Muscle layer of colon (tissue), 2 donors: ENCODE data around the gene DIS3L2.
"Not testable (repeated sequence)": the region's sequence is repeated elsewhere in the genome, so short reads cannot be mapped to it uniquely, and the experiment has no call there.

Experiments
- H3K27ac ChIP-seq: one replicate; pipeline ENCODE4 v1.7.0; 2013; ENCODE audit warnings: low read depth, mild to moderate bottlenecking, low read length, moderate library complexity
- H3K27me3 ChIP-seq, 2 donors: one replicate each; pipeline ENCODE4 v1.7.0; 2013; ENCODE audit warnings: low read length in 2 of 2, mild to moderate bottlenecking in 2 of 2; ENCODE audit not compliant: insufficient read depth in 2 of 2, control insufficient read depth in 1 of 2
- H3K36me3 ChIP-seq: one replicate; pipeline ENCODE4 v1.7.0; 2013; ENCODE audit warnings: mild to moderate bottlenecking, low read length; ENCODE audit not compliant: insufficient read depth
- H3K4me1 ChIP-seq: one replicate; pipeline ENCODE4 v1.7.0; 2013; ENCODE audit warnings: mild to moderate bottlenecking, low read length; ENCODE audit not compliant: insufficient read depth
- H3K4me3 ChIP-seq, 2 donors: one replicate each; pipeline ENCODE4 v1.7.0; 2013; ENCODE audit warnings: low read length in 2 of 2, low read depth in 1 of 2, mild to moderate bottlenecking in 1 of 2, moderate library complexity in 1 of 2
- H3K9ac ChIP-seq: one replicate; pipeline ENCODE4 v1.7.0; 2013; ENCODE audit warnings: low read length
- H3K9me3 ChIP-seq: one replicate; pipeline ENCODE4 v1.7.0; 2013; ENCODE audit warnings: mild to moderate bottlenecking, low read length
- donor health status: abdominal sarcoma.
- donor health status: Adenocarcinoma of cecum.

DIS3L2 gene

GRCh38 chr2:231940795-231941194, 20.7 kb upstream of the DIS3L2 start:
- Histone ChIP-seq H3K9me3 (no peaks in the 10 kb centered on the region), H3K27ac (no peak overlapping the region), H3K9ac (no peak overlapping the region), H3K36me3 (no peaks in the 10 kb centered on the region), H3K27me3 (no peaks in the 10 kb centered on the region), H3K4me3 (no peak overlapping the region), H3K4me1 (no peaks in the 10 kb centered on the region)

GRCh38 chr2:231941673-231942072, 19.8 kb upstream of the DIS3L2 start:
- Histone ChIP-seq H3K27ac (no peak overlapping the region), H3K4me1 (no peaks in the 10 kb centered on the region), H3K27me3 (no peaks in the 10 kb centered on the region), H3K9me3 (no peaks in the 10 kb centered on the region), H3K36me3 (no peaks in the 10 kb centered on the region), H3K9ac (no peak overlapping the region), H3K4me3 (no peak overlapping the region)

DNA sequence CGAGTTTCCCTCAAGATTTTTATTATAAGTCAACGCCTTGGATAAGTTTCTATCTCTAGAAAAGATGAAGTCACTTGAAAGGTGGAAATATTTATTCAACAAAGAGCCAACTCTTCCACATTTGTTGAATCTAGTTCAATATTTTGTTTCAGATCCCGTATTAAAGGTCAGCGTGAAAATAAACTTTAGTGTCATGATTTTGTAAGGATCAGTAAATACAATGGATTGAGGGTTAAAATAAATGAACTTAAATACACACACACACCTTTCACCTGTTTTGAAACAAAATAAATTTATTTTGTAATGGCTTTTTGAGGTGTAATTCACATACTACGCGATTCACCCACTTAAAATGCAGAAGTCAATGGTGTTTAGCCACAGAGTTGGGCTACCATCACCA, 19.3 kb upstream of the DIS3L2 start:
- Histone ChIP-seq H3K4me1 (no peaks in the 10 kb centered on the region), H3K27me3 (no peaks in the 10 kb centered on the region), H3K4me3 (no peak overlapping the region), H3K9ac (no peak overlapping the region), H3K27ac (no peak overlapping the region), H3K36me3 (no peaks in the 10 kb centered on the region), H3K9me3 (no peaks in the 10 kb centered on the region)

DNA sequence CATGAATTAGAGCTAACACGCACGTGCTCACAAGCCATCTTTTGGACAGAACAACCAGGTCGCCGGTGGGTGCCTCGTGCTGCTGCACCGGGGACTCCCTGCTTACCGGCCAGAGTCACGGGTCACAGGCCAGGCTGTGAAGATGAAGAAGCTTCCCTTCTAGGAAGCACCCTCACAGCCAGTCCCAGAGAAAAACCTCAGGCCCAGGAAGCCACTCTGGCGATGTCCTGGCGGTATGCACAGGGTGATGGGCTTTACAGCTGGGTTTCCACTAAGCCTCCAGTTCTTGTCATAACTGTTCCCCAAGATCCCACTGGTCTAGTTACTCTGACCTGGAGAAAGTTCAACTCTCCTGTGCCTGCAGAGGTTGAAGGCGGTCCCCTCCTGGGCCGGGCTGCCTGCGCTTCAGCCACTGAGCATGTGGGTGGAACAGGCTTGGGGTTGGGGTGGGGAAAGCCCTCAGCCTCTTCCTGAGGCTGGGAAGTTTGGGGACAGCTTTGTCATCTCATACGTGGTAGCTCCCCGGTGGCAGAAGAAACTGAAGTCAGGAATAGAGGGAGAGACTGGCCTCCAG, 15.2 kb upstream of the DIS3L2 start:
- H3K4me3 ChIP-seq = no peak overlapping the region
- no peak overlapping the region for H3K9ac ChIP-seq
- H3K27me3 ChIP-seq = no peaks in the 10 kb centered on the region
- no peaks in the 10 kb centered on the region for H3K4me1 ChIP-seq
- H3K9me3 ChIP-seq = no peaks in the 10 kb centered on the region
- no peaks in the 10 kb centered on the region for H3K36me3 ChIP-seq
- H3K27ac ChIP-seq = no peak overlapping the region

DNA sequence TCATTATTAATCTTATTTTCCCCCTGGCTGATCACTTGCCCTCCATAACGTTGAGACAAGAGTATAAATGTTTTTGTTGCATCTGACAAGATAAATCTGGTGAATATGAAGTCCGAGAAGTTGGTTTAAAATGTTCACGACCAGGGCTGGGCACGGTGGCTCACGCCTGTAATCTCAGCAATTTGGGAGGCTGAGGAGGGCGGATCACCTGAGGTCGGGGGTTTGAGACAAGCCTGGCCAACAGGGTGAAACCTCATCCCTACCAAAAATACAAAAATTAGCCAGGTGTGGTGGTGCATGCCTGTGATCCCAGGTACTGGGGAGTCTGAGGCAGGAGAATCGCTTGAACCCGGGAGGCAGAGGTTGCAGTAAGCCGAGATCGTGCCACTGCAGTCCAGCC, 14.4 kb upstream of the DIS3L2 start:
- H3K9me3 ChIP-seq, H3K4me3 ChIP-seq, H3K36me3 ChIP-seq, H3K4me1 ChIP-seq, H3K27me3 ChIP-seq, H3K27ac ChIP-seq, H3K9ac ChIP-seq: not testable (repeated sequence)

GRCh38 chr2:231947694-231948093, 13.8 kb upstream of the DIS3L2 start:
- H3K27ac ChIP-seq = no peak overlapping the region
- H3K4me1 ChIP-seq = no peaks in the 10 kb centered on the region
- H3K4me3 ChIP-seq = no peak overlapping the region
- H3K36me3 ChIP-seq = no peaks in the 10 kb centered on the region
- no peaks in the 10 kb centered on the region for H3K27me3 ChIP-seq
- no peak overlapping the region for H3K9ac ChIP-seq
- H3K9me3 ChIP-seq = no peaks in the 10 kb centered on the region

DNA sequence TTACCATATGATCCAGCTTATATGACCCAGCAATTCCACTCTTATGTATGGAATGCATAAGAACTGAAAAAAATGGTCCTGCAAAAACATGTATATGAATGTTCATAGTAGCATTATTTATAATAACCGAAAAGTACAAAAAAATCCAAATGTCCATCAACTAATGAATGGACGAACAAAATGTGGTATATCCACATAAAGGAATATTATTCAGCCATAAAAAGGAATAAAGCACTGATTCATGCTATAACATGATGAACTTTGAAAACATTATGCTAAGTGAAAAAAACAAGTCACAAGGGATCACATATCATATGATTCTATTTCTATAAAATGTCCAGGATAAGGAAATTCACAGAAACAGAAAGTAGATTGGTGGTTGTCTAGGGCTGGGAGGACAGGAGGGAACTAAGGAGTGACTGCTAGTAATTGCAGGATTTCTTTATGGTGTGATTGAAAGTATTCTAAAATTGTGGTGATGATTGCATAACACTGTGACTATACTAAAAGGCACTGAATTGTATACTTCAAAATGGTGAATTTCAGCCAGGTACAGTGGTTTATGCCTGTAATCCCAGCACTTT, 10.0 kb upstream of the DIS3L2 start:
- Histone ChIP-seq H3K4me3 (no peak overlapping the region), H3K4me1 (no peaks in the 10 kb centered on the region), H3K36me3 (no peaks in the 10 kb centered on the region), H3K9me3 (no peaks in the 10 kb centered on the region), H3K27ac (no peak overlapping the region), H3K27me3 (no peaks in the 10 kb centered on the region), H3K9ac (no peak overlapping the region)

DNA sequence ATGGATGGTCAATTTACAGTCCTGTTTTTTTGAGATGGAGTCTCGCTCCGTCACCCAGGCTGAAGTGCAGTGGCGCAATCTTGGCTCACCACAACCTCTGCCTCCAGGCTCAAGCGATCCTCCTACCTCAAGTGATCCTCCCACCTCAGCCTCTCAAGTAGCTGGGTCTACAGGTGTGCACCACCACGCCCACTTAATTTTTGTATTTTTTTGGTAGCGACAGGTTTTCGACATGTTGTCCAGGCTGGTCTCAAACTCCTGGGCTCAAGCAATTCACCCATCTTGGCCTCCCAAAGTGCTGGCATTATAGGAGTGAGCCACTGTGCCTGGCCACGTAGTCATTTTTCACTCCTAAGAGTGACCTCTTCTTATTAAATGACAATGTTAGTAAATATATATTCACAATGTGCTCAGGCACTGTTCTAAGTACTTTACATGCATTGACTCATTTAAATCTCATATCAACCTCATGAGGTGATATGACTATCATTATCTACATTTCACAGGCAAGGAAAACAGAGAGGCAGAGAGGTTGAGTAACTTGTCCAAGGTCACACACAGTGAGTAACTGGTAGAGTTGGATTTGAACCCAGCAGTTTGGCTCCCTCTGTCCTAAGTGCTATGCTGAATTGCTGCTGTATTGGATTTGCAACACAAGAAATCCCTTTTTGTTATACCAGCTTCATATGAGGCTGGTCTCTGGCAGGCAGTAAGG, 5.6 kb upstream of the DIS3L2 start:
- no peaks in the 10 kb centered on the region for H3K27me3 ChIP-seq
- no peaks in the 10 kb centered on the region for H3K9me3 ChIP-seq
- no peak overlapping the region for H3K27ac ChIP-seq

DNA sequence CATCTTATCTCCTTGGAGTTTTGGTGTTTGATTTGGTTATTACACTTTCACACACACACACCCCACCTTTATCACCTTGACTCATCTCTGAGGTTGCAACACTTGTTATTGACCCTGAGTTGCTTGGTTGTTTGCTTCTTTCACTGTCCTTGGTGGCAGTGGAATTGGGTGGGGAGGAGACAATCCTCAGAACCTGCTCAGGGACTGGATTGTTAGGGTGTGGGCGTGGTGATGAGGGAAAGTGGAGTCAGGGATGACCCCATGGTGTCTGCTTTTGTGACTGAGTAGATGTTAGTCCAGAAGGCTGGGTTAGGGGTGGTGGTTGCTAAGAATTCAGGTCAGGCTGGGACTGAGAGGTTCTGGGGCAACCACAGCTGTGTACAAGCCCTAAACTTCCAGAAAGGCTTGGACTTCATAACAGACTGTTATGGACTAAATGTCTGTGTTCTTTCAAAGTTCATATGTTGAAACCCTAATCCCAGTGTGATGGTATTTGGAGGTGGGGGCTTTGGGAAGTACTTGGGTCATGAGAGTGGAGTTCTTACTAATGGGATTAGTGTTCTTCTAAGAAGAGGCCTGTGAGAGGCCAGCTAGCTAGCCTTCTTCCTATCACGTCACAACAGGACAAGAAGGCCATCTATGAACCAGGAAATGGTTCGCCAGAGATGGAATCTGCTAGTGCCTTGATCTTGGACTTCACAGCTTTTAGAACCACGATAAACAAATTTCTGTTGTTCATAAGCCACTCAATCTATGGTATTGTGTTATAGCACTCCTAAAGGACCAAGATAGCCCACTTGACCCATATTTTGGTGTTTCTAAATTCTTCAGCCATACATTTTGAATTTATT, 3.4 kb upstream of the DIS3L2 start:
- no peaks in the 10 kb centered on the region for H3K27me3 ChIP-seq
- H3K9me3 ChIP-seq = no peaks in the 10 kb centered on the region
- H3K4me3 ChIP-seq = no peak overlapping the region
- H3K9ac ChIP-seq = no peak overlapping the region
- peaks cover 8% of the 10 kb centered on the region for H3K4me1 ChIP-seq
- H3K27ac ChIP-seq = no peak overlapping the region
- no peaks in the 10 kb centered on the region for H3K36me3 ChIP-seq

More for the DNA sequence above, 5.6 kb upstream of the DIS3L2 start:
- Histone ChIP-seq H3K36me3 (no peaks in the 10 kb centered on the region), H3K9ac (no peak overlapping the region), H3K4me3 (no peak overlapping the region), H3K4me1 (peaks cover 5% of the 10 kb centered on the region)

GRCh38 chr2:231960810-231961348, 634 bp upstream of the DIS3L2 start:
- no peaks in the 10 kb centered on the region for H3K9me3 ChIP-seq
- peak overlapping the region; percentile 44 for H3K9ac ChIP-seq
- no peaks in the 10 kb centered on the region for H3K36me3 ChIP-seq
- H3K27ac ChIP-seq = peak overlapping the region; percentile 74
- H3K4me3 ChIP-seq = peak overlapping the region; percentile 88 to 91
- peaks cover 12% of the 10 kb centered on the region for H3K4me1 ChIP-seq
- H3K27me3 ChIP-seq = no peaks in the 10 kb centered on the region

DNA sequence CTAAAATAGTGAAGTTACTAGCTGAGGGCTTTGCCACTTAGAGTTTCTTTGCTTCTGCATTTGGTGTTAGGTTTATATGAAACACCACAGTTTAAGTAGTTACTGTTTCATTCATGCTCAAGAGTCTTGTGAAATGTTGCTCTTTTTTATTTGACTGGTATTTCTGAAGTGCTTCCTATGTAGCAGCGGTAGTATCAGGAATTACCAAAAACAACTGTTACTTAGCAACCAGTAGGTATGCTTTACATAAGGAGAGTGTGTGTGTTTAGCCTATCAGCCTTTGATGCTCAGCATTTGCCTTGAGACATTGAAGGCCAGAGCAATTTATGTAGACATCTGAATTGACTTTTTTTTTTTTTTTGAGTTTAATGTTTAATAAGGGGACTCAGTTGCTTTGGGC, 3.6 kb downstream of the DIS3L2 start:
- Histone ChIP-seq H3K27ac (no peak overlapping the region), H3K4me1 (peaks cover 12% of the 10 kb centered on the region), H3K4me3 (no peak overlapping the region), H3K9ac (no peak overlapping the region), H3K27me3 (no peaks in the 10 kb centered on the region), H3K9me3 (no peaks in the 10 kb centered on the region), H3K36me3 (no peaks in the 10 kb centered on the region)
